ENCODE data around the gene KCNQ5.

The KCNQ5 gene

DNA sequence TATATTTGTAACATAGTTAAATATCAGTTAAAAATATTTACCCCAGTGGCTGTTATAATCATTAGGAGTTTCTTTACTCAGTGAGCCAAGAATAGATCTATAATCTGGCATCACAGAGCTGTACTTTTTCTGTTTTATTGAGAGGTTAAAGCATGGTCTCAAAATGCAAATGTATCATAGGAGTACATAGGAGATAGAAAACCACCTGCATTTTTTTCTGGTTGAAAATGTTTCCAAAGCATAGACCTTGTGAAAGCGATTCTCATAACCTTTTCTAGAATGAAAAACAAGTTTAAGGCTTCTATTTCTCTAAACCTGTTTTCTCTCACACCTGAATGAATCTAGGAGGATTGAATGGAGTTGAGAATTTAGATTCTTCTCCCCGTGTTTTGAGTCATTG is 14.4 kb downstream of the KCNQ5 start:
- Histone ChIP-seq H3K9ac (ENCODE audit: low read length in 5 of 5) (no peak overlapping the region), H3K4me3 (ENCODE audit: low read depth in 1 of 5, low read length in 5 of 5) (no peak overlapping the region), H3K36me3 (ENCODE audit: control insufficient read depth in 5 of 5, insufficient read depth in 5 of 5, low read length in 5 of 5) (no peaks in the 10 kb centered on the region), H3K27ac (ENCODE audit: low read depth, low read length) (no peak overlapping the region), H3K9me3 (ENCODE audit: control insufficient read depth in 5 of 5, low read length in 5 of 5) (no peaks in the 10 kb centered on the region), H3K4me1 (ENCODE audit: control insufficient read depth in 5 of 5, insufficient read depth in 5 of 5, low read length in 5 of 5) (no peaks in the 10 kb centered on the region), H3K27me3 (ENCODE audit: control insufficient read depth in 5 of 5, insufficient read depth in 4 of 5, low read length in 5 of 5) (no peaks in the 10 kb centered on the region)

DNA sequence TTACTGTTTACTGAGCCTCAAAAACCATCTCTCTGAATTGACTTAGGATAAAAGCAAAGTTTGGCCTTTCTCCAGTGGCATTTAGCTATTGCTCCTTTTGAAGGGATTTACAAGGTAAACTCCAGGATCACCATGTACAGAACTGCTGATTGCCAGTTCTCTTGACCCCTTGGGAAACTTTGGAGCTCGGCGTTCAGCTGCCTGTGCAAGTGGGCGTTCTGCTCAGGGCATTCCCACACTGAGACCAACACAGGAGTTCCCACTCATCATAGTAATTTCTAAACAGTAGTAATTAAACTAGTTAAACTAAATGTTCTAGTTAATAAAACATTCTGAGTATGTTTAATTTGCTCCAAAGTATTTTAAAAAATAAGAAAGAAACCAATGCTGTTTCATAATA is 14.9 kb downstream of the KCNQ5 start:
- no peaks in the 10 kb centered on the region for H3K27me3 ChIP-seq (ENCODE audit: control insufficient read depth in 5 of 5, insufficient read depth in 4 of 5, low read length in 5 of 5)
- no peak overlapping the region for H3K4me3 ChIP-seq (ENCODE audit: low read depth in 1 of 5, low read length in 5 of 5)
- H3K27ac ChIP-seq (ENCODE audit: low read depth, low read length), result no peak overlapping the region
- H3K36me3 ChIP-seq (ENCODE audit: control insufficient read depth in 5 of 5, insufficient read depth in 5 of 5, low read length in 5 of 5), result no peaks in the 10 kb centered on the region
- no peaks in the 10 kb centered on the region for H3K9me3 ChIP-seq (ENCODE audit: control insufficient read depth in 5 of 5, low read length in 5 of 5)
- H3K9ac ChIP-seq (ENCODE audit: low read length in 5 of 5), result no peak overlapping the region
- no peaks in the 10 kb centered on the region for H3K4me1 ChIP-seq (ENCODE audit: control insufficient read depth in 5 of 5, insufficient read depth in 5 of 5, low read length in 5 of 5)

DNA sequence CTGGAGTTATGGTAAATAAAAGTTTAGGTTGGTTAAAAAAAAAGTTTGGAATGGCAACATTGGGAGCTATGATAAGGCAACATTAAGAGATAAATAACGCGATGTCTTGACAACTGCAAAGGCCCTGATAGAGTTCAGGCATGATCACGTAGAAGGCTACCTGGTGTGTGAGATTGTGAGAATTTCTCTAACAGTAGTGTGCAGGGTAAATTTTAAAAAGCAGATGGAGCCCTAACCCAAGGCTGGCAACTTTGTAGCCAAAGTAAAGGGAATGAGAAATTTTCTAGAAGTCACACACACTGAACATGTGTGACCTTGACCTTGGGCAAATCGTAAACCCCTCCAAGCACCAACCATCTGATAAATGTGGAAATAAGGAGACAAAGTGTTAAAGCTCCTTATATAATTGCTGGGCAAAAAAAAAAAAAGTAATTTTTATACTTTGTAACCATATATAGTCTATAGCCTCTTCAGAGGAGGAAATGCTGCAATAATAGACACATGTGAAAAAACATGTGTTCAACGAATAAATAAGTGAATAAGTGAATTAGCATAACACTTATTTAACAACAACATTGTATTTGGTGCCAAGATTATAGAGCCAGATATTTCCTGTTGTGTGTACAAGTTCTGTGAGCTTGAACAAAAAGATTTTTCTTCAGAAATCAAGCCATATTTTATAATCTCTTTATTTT is 18.2 kb downstream of the KCNQ5 start:
- Histone ChIP-seq H3K27ac (ENCODE audit: low read depth, low read length) (no peak overlapping the region), H3K36me3 (ENCODE audit: control insufficient read depth in 5 of 5, insufficient read depth in 5 of 5, low read length in 5 of 5) (no peaks in the 10 kb centered on the region), H3K4me3 (ENCODE audit: low read depth in 1 of 5, low read length in 5 of 5) (no peak overlapping the region), H3K27me3 (ENCODE audit: control insufficient read depth in 5 of 5, insufficient read depth in 4 of 5, low read length in 5 of 5) (no peaks in the 10 kb centered on the region), H3K9ac (ENCODE audit: low read length in 5 of 5) (no peak overlapping the region), H3K9me3 (ENCODE audit: control insufficient read depth in 5 of 5, low read length in 5 of 5) (no peaks in the 10 kb centered on the region), H3K4me1 (ENCODE audit: control insufficient read depth in 5 of 5, insufficient read depth in 5 of 5, low read length in 5 of 5) (no peaks in the 10 kb centered on the region)

DNA sequence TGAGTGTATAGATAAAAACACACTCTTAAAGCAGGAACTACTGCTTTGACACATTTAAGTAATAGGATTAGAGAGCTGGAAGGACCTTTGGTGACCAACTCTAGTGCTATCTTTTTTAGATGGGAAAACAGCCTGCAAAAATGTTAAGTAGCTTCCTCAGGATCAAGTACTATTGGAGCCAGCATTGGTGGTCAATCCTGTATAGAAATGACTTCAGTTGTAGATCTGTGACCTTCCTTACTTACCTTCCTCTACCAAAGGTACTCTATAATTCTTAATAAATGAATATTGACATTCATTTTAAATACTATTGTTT is 18.7 kb downstream of the KCNQ5 start:
- H3K9ac ChIP-seq (ENCODE audit: low read length in 5 of 5), result no peak overlapping the region
- no peak overlapping the region for H3K4me3 ChIP-seq (ENCODE audit: low read depth in 1 of 5, low read length in 5 of 5)
- no peaks in the 10 kb centered on the region for H3K9me3 ChIP-seq (ENCODE audit: control insufficient read depth in 5 of 5, low read length in 5 of 5)
- H3K27ac ChIP-seq (ENCODE audit: low read depth, low read length), result no peak overlapping the region
- H3K4me1 ChIP-seq (ENCODE audit: control insufficient read depth in 5 of 5, insufficient read depth in 5 of 5, low read length in 5 of 5), result no peaks in the 10 kb centered on the region
- H3K36me3 ChIP-seq (ENCODE audit: control insufficient read depth in 5 of 5, insufficient read depth in 5 of 5, low read length in 5 of 5), result no peaks in the 10 kb centered on the region
- H3K27me3 ChIP-seq (ENCODE audit: control insufficient read depth in 5 of 5, insufficient read depth in 4 of 5, low read length in 5 of 5), result no peaks in the 10 kb centered on the region

DNA sequence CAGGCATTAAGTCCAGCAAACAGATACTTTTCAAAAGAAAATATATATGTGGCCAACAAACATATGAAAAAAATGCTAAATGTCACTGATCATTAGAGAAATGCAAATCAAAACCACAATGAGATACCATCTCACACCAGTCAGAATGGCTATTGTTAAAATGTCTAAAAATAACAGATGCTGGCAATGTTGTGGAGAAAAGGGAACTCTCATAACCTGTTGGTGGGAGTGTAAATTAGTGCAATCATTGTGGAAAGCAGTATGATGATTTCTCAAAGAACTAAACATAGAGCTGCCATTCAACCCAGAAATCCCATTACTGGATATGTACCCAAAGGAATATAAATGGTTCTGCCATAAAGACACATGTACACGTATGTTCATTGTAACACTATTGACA is 20.6 kb downstream of the KCNQ5 start:
- Histone ChIP-seq H3K27me3 (ENCODE audit: control insufficient read depth in 5 of 5, insufficient read depth in 4 of 5, low read length in 5 of 5) (no peaks in the 10 kb centered on the region), H3K9ac (ENCODE audit: low read length in 5 of 5) (no peak overlapping the region), H3K9me3 (ENCODE audit: control insufficient read depth in 5 of 5, low read length in 5 of 5) (no peaks in the 10 kb centered on the region), H3K36me3 (ENCODE audit: control insufficient read depth in 5 of 5, insufficient read depth in 5 of 5, low read length in 5 of 5) (no peaks in the 10 kb centered on the region), H3K27ac (ENCODE audit: low read depth, low read length) (no peak overlapping the region), H3K4me1 (ENCODE audit: control insufficient read depth in 5 of 5, insufficient read depth in 5 of 5, low read length in 5 of 5) (no peaks in the 10 kb centered on the region), H3K4me3 (ENCODE audit: low read depth in 1 of 5, low read length in 5 of 5) (no peak overlapping the region)

- no peaks in the 10 kb centered on the region for H3K4me1 ChIP-seq (ENCODE audit: control insufficient read depth in 5 of 5, insufficient read depth in 5 of 5, low read length in 5 of 5)
Observed at GRCh38 chr6:72643214-72643613, 21.4 kb downstream of the KCNQ5 start.

GRCh38 chr6:72646604-72647485 is 25.0 kb downstream of the KCNQ5 start:
- Histone ChIP-seq H3K27ac (ENCODE audit: low read depth, low read length) (no peak overlapping the region), H3K36me3 (ENCODE audit: control insufficient read depth in 5 of 5, insufficient read depth in 5 of 5, low read length in 5 of 5) (no peaks in the 10 kb centered on the region), H3K4me1 (ENCODE audit: control insufficient read depth in 5 of 5, insufficient read depth in 5 of 5, low read length in 5 of 5) (no peaks in the 10 kb centered on the region), H3K9me3 (ENCODE audit: control insufficient read depth in 5 of 5, low read length in 5 of 5) (no peaks in the 10 kb centered on the region), H3K9ac (ENCODE audit: low read length in 5 of 5) (no peak overlapping the region), H3K27me3 (ENCODE audit: control insufficient read depth in 5 of 5, insufficient read depth in 4 of 5, low read length in 5 of 5) (no peaks in the 10 kb centered on the region), H3K4me3 (ENCODE audit: low read depth in 1 of 5, low read length in 5 of 5) (no peak overlapping the region)

More at GRCh38 chr6:72643214-72643613, 21.4 kb downstream of the KCNQ5 start:
- Histone ChIP-seq H3K9ac (ENCODE audit: low read length in 5 of 5) (no peak overlapping the region), H3K9me3 (ENCODE audit: control insufficient read depth in 5 of 5, low read length in 5 of 5) (no peaks in the 10 kb centered on the region), H3K27ac (ENCODE audit: low read depth, low read length) (no peak overlapping the region), H3K36me3 (ENCODE audit: control insufficient read depth in 5 of 5, insufficient read depth in 5 of 5, low read length in 5 of 5) (no peaks in the 10 kb centered on the region), H3K27me3 (ENCODE audit: control insufficient read depth in 5 of 5, insufficient read depth in 4 of 5, low read length in 5 of 5) (no peaks in the 10 kb centered on the region), H3K4me3 (ENCODE audit: low read depth in 1 of 5, low read length in 5 of 5) (no peak overlapping the region)

- Histone ChIP-seq H3K9ac (ENCODE audit: low read length in 5 of 5) (no peak overlapping the region), H3K4me1 (ENCODE audit: control insufficient read depth in 5 of 5, insufficient read depth in 5 of 5, low read length in 5 of 5) (no peaks in the 10 kb centered on the region), H3K27ac (ENCODE audit: low read depth, low read length) (no peak overlapping the region), H3K27me3 (ENCODE audit: control insufficient read depth in 5 of 5, insufficient read depth in 4 of 5, low read length in 5 of 5) (no peaks in the 10 kb centered on the region), H3K9me3 (ENCODE audit: control insufficient read depth in 5 of 5, low read length in 5 of 5) (no peaks in the 10 kb centered on the region), H3K4me3 (ENCODE audit: low read depth in 1 of 5, low read length in 5 of 5) (no peak overlapping the region), H3K36me3 (ENCODE audit: control insufficient read depth in 5 of 5, insufficient read depth in 5 of 5, low read length in 5 of 5) (no peaks in the 10 kb centered on the region)
Observed at GRCh38 chr6:72647489-72647888, 25.6 kb downstream of the KCNQ5 start.

DNA sequence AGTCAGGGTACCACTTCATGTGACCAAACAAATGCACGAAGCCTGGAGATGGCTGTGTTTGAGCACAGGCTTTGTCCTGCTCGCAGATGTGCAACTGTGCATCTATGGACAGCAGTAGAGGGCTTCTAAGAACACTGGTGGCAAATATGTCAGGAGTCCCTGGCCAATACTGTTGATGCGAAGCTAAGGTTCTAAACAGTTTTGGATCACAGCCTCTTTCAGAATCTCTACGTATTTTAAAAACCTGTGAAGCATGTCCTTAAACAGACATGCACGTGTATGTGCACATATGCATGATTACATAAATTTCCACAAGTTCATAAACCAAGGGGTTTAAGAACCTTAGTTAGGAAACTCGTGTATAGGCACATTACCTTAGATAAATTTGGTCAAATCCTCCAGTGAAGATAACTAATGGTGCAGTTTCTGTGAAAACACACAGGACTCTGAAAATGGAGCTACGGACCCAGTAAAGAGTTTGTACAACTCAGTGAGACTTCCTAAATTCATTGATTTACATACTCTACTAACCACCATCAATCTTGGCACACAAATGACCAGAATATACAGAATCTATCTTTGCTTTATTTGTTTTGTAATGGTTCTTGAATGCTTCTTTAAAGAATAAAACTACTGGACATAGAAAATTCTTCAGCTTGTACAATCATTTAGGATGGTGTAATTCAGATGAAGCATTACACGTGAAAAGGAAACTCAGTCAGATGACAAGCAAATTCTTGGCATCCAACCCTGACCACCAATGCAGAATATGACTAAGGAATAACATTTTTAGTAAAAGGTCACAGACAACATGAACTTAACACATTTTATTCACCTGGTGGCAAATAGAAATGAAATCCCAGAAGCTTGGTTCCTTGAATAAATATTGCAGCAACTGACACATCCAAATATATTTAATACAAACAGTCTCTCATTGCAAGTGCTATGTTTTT is 27.4 kb downstream of the KCNQ5 start:
- H3K4me3 ChIP-seq (ENCODE audit: low read depth in 1 of 5, low read length in 5 of 5), result no peak overlapping the region
- H3K4me1 ChIP-seq (ENCODE audit: control insufficient read depth in 5 of 5, insufficient read depth in 5 of 5, low read length in 5 of 5), result no peaks in the 10 kb centered on the region
- no peaks in the 10 kb centered on the region for H3K36me3 ChIP-seq (ENCODE audit: control insufficient read depth in 5 of 5, insufficient read depth in 5 of 5, low read length in 5 of 5)
- no peaks in the 10 kb centered on the region for H3K27me3 ChIP-seq (ENCODE audit: control insufficient read depth in 5 of 5, insufficient read depth in 4 of 5, low read length in 5 of 5)
- H3K27ac ChIP-seq (ENCODE audit: low read depth, low read length), result no peak overlapping the region
- H3K9me3 ChIP-seq (ENCODE audit: control insufficient read depth in 5 of 5, low read length in 5 of 5), result no peaks in the 10 kb centered on the region
- H3K9ac ChIP-seq (ENCODE audit: low read length in 5 of 5), result no peak overlapping the region

Measured in subcutaneous abdominal adipose tissue (tissue), 5 donors.